Muscle layer of colon (tissue), 2 donors: Measurements from ENCODE around the gene FAM241A.

ENCODE experiments used
- H3K27ac ChIP-seq: one replicate; pipeline ENCODE4 v1.7.0; 2013; ENCODE audit warnings: low read depth, mild to moderate bottlenecking, low read length, moderate library complexity
- H3K27me3 ChIP-seq, 2 donors: one replicate each; pipeline ENCODE4 v1.7.0; 2013; ENCODE audit warnings: low read length in 2 of 2, mild to moderate bottlenecking in 2 of 2; ENCODE audit not compliant: insufficient read depth in 2 of 2, control insufficient read depth in 1 of 2
- H3K36me3 ChIP-seq: one replicate; pipeline ENCODE4 v1.7.0; 2013; ENCODE audit warnings: mild to moderate bottlenecking, low read length; ENCODE audit not compliant: insufficient read depth
- H3K4me1 ChIP-seq: one replicate; pipeline ENCODE4 v1.7.0; 2013; ENCODE audit warnings: mild to moderate bottlenecking, low read length; ENCODE audit not compliant: insufficient read depth
- H3K4me3 ChIP-seq, 2 donors: one replicate each; pipeline ENCODE4 v1.7.0; 2013; ENCODE audit warnings: low read length in 2 of 2, low read depth in 1 of 2, mild to moderate bottlenecking in 1 of 2, moderate library complexity in 1 of 2
- H3K9ac ChIP-seq: one replicate; pipeline ENCODE4 v1.7.0; 2013; ENCODE audit warnings: low read length
- H3K9me3 ChIP-seq: one replicate; pipeline ENCODE4 v1.7.0; 2013; ENCODE audit warnings: mild to moderate bottlenecking, low read length
- donor health status: abdominal sarcoma.
- donor health status: Adenocarcinoma of cecum.

Gene FAM241A

DNA sequence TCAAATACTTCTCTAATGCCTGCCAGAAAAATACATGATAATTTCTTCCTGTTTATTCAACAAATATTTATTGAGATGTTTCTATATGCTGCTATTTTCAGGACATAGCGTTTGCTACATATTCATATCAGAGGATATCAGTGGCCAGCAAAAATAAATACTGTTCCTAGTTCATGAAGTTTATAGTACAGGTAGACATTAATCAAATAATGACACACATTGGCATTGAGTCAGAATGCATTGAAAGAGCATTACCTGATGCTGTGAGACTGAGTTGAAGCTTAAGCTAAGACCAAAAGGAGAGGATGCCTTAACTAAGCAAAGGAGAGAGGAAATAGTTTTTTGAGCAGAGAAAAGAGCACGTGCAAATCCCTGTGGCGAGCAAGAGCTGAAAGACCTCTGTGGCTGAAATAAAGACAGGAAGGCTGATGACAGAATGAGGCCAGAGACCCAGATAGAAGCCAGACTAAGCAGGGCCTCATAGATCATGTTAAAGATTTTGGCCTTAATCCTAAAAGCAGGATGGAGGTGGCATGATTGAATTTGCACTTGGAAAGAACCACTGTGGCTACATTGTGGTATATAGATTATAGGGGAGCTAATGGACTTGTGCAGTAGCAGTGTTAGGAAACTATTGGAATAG, 36.2 kb downstream of the FAM241A start:
- Histone ChIP-seq H3K4me1 (peaks cover 6% of the 10 kb centered on the region), H3K27ac (no peak overlapping the region), H3K9me3 (no peaks in the 10 kb centered on the region), H3K4me3 (no peak overlapping the region), H3K27me3 (no peaks in the 10 kb centered on the region), H3K9ac (no peak overlapping the region), H3K36me3 (no peaks in the 10 kb centered on the region)

DNA sequence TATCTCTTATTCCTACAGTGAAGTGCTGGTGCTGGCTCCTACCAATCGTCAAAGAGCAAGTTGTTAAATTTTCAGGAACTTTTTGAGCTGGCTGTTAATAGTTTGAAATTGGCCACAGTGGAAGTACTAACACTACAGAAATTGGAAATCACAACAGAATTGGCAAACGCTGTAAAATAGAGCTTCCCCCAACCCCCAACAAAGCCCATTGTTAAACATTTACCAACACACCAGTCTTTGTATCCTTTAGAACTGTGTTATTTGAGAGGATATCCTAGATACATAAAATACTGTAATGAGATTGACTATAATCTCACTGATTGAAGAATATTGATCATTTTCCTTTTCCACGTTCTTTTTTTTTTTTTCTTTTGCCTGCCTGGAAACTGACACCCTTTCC, 37.4 kb downstream of the FAM241A start:
- Histone ChIP-seq H3K4me3 (no peak overlapping the region), H3K27me3 (no peaks in the 10 kb centered on the region), H3K9ac (no peak overlapping the region), H3K9me3 (no peaks in the 10 kb centered on the region), H3K4me1 (peaks cover 6% of the 10 kb centered on the region), H3K27ac (no peak overlapping the region), H3K36me3 (no peaks in the 10 kb centered on the region)

- Histone ChIP-seq H3K27me3 (no peaks in the 10 kb centered on the region), H3K9ac (no peak overlapping the region), H3K4me1 (peaks cover 6% of the 10 kb centered on the region), H3K27ac (no peak overlapping the region), H3K9me3 (no peaks in the 10 kb centered on the region), H3K4me3 (no peak overlapping the region), H3K36me3 (no peaks in the 10 kb centered on the region)
These were observed 38.0 kb downstream of the FAM241A start for GRCh38 chr4:112183252-112183651.

GRCh38 chr4:112184438-112184837, 39.2 kb downstream of the FAM241A start:
- H3K27ac ChIP-seq: no peak overlapping the region
- H3K9ac ChIP-seq: no peak overlapping the region
- H3K4me3 ChIP-seq: no peak overlapping the region
- no peaks in the 10 kb centered on the region for H3K9me3 ChIP-seq
- H3K27me3 ChIP-seq: no peaks in the 10 kb centered on the region
- H3K4me1 ChIP-seq: peaks cover 6% of the 10 kb centered on the region
- no peaks in the 10 kb centered on the region for H3K36me3 ChIP-seq

DNA sequence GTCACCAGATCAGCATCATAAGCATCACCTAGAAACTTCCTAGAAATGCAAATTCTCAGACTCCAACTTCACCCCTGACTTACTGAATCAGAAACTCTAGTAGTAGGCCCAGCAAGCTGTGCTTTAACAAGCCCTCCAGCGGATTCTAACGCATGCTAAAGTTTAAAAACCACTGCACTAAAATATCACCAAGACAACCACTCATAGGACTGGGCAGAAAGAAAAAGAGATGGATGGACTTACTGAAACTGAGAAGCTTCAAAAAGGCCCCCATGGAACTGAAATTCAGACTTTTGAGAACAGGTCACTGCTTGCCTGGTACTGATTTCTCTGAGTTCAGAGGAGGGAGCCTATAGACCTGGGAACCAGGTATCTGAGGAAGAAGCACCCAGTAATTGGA, 40.1 kb downstream of the FAM241A start:
- H3K9me3 ChIP-seq: no peaks in the 10 kb centered on the region
- no peak overlapping the region for H3K27ac ChIP-seq
- peaks cover 6% of the 10 kb centered on the region for H3K4me1 ChIP-seq
- no peak overlapping the region for H3K9ac ChIP-seq
- H3K4me3 ChIP-seq: no peak overlapping the region
- H3K36me3 ChIP-seq: no peaks in the 10 kb centered on the region
- no peaks in the 10 kb centered on the region for H3K27me3 ChIP-seq

- H3K4me3 ChIP-seq: no peak overlapping the region
- no peaks in the 10 kb centered on the region for H3K9me3 ChIP-seq
- peaks cover 6% of the 10 kb centered on the region for H3K4me1 ChIP-seq
- H3K27me3 ChIP-seq: no peaks in the 10 kb centered on the region
- H3K9ac ChIP-seq: no peak overlapping the region
- H3K36me3 ChIP-seq: no peaks in the 10 kb centered on the region
- no peak overlapping the region for H3K27ac ChIP-seq
These were observed 40.8 kb downstream of the FAM241A start for GRCh38 chr4:112185740-112186670.

DNA sequence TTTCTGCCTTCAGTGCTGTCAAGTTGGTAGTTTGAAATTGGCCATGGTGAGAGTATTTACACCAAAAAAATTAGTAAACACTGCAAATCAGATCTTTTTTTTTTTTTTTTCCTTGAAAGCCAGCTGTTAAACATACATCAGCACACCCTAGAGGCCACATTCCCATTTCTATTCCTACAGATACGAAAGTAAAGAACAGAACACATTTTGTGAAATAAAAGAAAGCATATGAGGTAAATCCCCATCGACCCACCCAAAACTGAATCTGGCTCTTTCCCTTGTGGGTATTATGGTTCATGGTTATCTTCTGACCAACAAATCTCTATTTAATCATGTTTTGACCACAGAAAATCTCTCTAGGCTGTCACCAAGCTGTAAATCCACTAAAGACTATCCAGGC, 44.5 kb downstream of the FAM241A start:
- H3K9ac ChIP-seq: no peak overlapping the region

GRCh38 chr4:112190684-112191083, 45.4 kb downstream of the FAM241A start:
- Histone ChIP-seq H3K27ac (no peak overlapping the region), H3K4me1 (no peaks in the 10 kb centered on the region), H3K36me3 (no peaks in the 10 kb centered on the region), H3K27me3 (no peaks in the 10 kb centered on the region), H3K4me3 (no peak overlapping the region), H3K9me3 (no peaks in the 10 kb centered on the region), H3K9ac (no peak overlapping the region)

More for the DNA sequence above, 44.5 kb downstream of the FAM241A start:
- H3K4me1 ChIP-seq: no peaks in the 10 kb centered on the region
- H3K36me3 ChIP-seq: no peaks in the 10 kb centered on the region
- H3K27ac ChIP-seq: no peak overlapping the region
- no peak overlapping the region for H3K4me3 ChIP-seq
- H3K9me3 ChIP-seq: no peaks in the 10 kb centered on the region
- no peaks in the 10 kb centered on the region for H3K27me3 ChIP-seq

DNA sequence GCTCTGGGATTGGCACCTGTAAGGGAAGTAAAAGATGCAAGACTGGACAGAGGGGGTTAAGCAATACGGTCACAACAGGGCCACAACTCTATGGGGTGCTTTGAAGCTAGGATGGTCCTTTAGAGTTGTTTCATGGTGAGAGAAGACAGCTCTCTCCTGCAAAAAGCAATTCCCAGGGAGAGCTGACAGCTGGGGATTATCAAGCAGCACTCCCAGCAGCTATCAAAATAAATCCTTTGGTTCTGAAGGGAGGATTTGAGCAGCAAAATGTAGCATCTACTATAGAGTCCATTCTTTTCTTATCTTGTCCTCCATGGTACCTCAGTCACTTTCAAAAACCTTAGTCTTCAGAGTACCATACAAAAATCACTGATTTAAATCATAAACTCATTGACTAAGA, 51.2 kb downstream of the FAM241A start:
- Histone ChIP-seq H3K4me1 (no peaks in the 10 kb centered on the region), H3K9me3 (no peaks in the 10 kb centered on the region), H3K27me3 (no peaks in the 10 kb centered on the region), H3K4me3 (no peak overlapping the region), H3K9ac (no peak overlapping the region), H3K36me3 (no peaks in the 10 kb centered on the region), H3K27ac (no peak overlapping the region)

DNA sequence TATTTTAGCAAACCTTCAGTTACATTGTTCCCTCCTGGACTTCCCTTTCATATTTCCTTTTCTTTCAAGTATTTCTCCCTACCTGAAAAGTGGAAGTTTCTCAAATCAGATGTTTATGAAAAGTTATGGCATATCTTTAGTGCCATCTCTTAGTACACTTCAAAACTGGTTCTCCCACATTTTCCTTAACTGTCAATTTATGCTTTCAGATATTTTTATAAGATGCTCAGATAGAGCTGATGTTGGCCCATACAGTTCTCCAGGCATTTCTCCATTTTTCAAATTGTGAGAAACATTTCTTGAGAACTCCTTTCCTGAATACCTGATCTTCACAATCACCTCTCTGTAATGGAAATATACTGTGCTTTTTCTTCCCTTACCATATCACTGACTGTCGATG, 53.8 kb downstream of the FAM241A start:
- no peak overlapping the region for H3K27ac ChIP-seq
- H3K9me3 ChIP-seq: no peaks in the 10 kb centered on the region
- H3K27me3 ChIP-seq: no peaks in the 10 kb centered on the region
- no peak overlapping the region for H3K4me3 ChIP-seq
- H3K9ac ChIP-seq: no peak overlapping the region
- no peaks in the 10 kb centered on the region for H3K4me1 ChIP-seq
- H3K36me3 ChIP-seq: no peaks in the 10 kb centered on the region

DNA sequence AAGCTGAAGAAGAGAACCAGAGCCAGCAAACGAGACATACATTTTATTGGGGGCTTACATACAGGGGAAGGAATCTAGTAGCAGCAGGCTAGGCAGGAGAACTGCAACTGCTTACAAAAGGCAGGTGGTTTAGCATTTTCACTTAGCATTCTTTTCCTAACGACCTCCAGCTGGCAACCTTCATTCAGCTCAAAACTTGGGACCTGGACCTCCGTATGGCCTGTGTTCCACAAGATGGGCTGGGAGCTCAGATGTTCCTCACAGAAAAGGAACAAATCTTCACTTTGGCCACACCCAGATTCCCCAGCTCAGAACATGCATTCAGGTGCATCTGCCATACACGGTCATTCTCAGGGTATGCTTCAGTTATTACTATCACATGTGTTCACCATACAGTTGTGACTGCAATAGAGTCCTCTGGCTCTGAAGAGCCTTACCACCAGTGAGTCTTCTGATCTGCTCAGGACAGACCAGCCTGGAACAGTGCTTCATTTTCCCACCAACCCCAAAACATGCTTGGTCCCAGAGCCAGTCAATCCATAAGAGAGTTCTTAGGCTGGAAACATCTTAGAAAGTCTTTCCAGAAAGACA, 56.8 kb downstream of the FAM241A start:
- H3K4me1 ChIP-seq: no peaks in the 10 kb centered on the region

More for the DNA sequence above, 56.8 kb downstream of the FAM241A start:
- H3K9me3 ChIP-seq: no peaks in the 10 kb centered on the region
- H3K9ac ChIP-seq: no peak overlapping the region
- no peak overlapping the region for H3K27ac ChIP-seq
- H3K27me3 ChIP-seq: no peaks in the 10 kb centered on the region
- H3K36me3 ChIP-seq: no peaks in the 10 kb centered on the region
- no peak overlapping the region for H3K4me3 ChIP-seq
